Umbilical cord (tissue), 2 donors: ENCODE measurements around the gene BIRC2. TPM values are rescaled to one million over a fixed set of nuclear protein-coding genes. Genes with fewer than 3 reads are reported as not detected.

Experiments used
- DNase-seq: peaks from one replicate; pipeline ENCODE4 v3.0.0-alpha.2; 2015; ENCODE audit warnings: low spot score
- total RNA-seq: library from RNA; depleted of rRNA; stranded (reverse); fragments of >200 nt; gene quantifications from one replicate; pipeline ENCODE4 v1.2.3, GENCODE V29; 2014; ENCODE audit warnings: low replicate concordance; ENCODE audit not compliant: insufficient read depth

Gene BIRC2
- total RNA-seq, 1 donor from 2014 or later, result 80.4 TPM

- no peak for DNase-seq
Observed at GRCh38 chr11:102399189-102399588, 52.2 kb downstream of the BIRC2 start.

DNA sequence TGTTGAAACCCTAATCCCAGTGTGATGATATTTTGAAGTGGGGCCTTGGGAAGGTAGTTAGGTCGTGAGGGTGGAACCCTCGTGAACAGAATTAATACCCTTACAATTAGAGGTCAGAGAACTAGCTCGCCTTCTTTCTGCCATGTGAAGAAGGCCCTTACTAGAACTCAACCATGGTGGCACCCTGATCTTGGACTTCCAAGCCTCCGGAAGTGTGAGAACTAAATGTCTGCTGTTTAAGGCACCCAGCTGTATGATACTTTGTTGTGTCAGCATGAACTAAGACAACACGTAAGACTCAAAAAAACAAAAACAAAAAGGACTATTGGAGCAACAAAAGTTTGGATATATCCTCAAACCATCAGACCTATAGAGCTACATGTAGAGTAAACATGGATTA lies 53.6 kb downstream of the BIRC2 start:
- no peak for DNase-seq

DNA sequence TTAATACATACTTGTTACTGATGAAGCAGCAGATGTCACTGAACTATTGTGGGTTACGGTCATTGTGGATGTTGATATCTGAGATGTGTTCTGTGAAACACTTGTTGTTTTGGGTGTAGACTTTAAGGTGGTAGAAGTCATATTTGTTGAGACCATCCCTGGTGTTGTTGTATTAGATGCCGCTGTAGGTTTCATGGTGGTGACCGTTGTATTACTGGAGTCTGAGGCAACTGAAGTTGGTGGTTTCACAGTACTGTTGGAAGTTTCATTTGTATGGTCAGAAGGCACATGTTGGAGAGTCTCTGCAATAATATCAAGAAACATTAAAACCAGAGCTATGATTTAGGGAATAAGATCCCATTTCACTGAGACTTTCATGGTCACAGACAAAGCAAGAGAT lies 54.9 kb downstream of the BIRC2 start:
- no peak for DNase-seq

DNA sequence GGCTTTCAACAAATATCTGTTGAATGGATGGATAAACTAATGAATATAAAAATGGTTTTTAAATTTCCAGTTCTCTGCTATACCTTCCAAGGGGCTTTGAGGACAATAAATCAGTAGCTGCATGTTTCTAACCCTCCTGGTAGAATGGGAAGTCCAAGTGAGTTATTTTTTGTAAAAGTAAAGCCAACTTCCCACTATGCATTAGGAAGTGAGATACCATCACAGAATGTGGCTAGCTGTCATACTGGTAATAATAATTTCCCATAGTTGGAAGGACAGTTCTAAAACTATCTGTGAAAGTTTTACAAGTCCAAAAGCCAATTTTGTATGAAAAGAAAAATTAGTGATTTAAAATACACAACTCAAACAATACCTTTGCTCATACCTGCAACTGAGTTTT lies 55.5 kb downstream of the BIRC2 start:
- no peak for DNase-seq

GRCh38 chr11:102405501-102405900 lies 58.5 kb downstream of the BIRC2 start:
- DNase-seq, result no peak

- no peak for DNase-seq
Observed at GRCh38 chr11:102406099-102406498, 59.1 kb downstream of the BIRC2 start.

GRCh38 chr11:102407901-102408300 lies 60.9 kb downstream of the BIRC2 start:
- DNase-seq, result no peak

- no peak for DNase-seq
Observed at GRCh38 chr11:102408339-102408738, 61.3 kb downstream of the BIRC2 start.

DNA sequence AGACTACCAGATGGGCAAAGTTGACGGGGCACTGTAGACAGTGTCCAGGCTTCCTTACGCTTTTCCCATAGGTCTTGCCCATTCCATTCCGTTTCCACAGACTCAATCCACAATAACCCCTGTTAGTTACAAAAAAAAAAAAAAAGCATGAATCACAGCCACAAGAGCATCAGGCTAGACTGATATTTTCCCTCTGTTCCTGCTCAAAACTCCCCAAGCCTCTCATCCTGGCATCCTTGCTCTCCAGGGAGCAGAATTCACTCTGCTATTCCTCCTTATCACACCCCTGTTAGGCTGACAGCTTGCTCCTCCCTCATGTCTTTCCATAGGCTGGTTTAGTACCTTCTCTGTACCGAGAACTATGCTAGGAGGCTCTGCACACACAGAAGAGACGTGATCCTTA lies 63.4 kb downstream of the BIRC2 start:
- peak; percentile 94 for DNase-seq

- DNase-seq, result no peak
Observed at GRCh38 chr11:102411142-102411541, 64.1 kb downstream of the BIRC2 start.

GRCh38 chr11:102413497-102413896 lies 66.5 kb downstream of the BIRC2 start:
- no peak for DNase-seq

DNA sequence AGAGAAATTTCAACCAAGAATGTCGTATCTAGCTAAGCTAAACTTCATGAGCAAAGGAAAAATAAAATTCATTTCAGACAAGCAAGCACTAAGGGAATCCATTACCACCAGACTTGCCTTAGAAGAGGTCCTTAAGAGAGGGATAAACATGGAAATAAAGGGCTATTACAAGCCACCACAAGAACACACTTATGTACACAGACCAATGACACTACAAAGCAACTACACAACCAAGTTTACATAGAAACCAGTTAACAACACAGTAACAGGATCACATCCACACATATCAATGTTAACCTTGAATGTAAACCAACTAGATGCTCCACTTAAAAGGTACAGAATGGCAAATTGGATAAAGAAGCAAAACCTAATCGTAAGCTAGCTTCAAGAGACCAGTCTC lies 67.5 kb downstream of the BIRC2 start:
- no peak for DNase-seq

DNA sequence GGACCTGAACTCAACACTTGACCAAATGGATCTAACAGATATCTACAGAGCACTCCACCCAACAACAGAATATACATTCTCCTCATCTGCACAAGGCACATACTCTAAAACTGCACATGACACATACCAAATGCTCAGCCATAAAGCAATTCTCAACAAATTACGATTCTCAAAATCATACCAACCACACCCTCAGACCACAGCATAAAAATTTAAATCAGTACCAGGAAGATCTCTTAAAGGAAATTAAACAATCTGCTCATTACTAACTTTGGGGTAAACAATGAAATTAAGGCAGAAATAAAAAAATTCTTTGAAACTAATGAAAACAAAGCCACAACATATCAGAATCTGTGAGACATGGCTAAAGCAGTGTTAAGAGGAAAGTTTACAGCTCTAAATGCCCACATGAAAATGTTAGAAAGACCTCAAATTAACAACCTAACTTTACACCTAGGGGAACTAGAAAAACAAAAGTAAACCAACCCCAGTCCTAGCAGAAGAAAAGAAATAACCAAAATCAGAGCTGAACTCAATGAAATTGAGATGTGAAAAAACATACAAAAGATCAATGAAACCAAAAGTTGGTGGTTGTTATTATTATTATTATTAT lies 68.4 kb downstream of the BIRC2 start:
- no peak for DNase-seq

DNA sequence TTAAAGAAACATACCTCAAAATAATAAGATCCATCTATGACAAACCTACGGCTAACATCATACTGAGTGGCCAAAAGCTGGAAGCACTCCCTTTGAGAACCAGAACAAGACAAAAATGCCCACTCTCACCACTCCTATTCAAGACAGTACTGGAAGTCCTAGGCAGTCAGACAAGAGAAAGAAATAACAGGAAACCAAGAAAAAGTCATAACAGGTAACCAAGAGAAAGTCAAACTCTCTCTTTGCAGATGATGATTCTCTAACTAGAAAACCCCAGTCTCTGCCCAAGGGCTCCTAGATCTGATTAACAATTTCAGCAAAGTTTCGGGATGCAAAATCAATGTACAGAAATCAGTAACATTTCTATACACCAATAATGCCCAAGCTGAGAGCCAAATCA lies 70.0 kb downstream of the BIRC2 start:
- no peak for DNase-seq

- no peak for DNase-seq
Observed at GRCh38 chr11:102419181-102419580, 72.2 kb downstream of the BIRC2 start.

DNA sequence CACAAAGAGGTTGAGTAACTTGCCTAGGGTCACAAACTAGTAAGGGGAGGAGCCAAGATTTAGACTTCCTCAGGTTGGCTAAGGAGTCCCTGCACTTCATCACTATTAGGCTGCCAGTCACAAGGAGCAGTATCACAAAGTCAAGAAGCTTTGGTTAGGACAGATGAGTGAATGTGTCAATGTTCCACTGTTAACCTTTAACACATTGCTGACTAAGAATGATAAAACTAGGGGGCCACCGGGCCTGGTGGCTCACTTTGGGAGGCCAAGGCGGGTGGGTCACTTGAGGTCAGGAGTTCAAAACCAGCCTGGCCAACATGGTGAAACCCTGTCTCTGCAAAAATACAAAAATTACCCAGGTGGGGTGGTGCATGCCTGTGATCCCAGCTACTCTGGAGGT lies 73.5 kb downstream of the BIRC2 start:
- no peak for DNase-seq

DNA sequence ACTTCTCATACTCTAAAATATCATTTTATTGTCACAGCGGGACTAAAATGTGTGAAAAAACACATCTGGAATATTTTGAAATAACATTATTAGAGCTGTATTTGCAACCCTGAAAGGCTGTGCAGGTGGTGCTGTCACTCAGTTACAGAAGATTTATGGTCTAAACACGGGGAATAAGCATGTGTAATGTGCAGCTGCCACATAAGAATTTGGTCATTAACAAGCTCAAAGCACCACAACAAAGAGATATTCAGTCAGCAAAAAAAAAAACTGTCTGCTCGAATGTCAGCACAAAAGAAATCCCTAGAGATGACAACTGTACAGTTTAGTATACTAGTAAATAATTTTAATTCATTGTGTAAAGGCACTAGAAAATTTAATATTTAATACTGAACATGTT lies 74.2 kb downstream of the BIRC2 start:
- DNase-seq, result no peak

DNA sequence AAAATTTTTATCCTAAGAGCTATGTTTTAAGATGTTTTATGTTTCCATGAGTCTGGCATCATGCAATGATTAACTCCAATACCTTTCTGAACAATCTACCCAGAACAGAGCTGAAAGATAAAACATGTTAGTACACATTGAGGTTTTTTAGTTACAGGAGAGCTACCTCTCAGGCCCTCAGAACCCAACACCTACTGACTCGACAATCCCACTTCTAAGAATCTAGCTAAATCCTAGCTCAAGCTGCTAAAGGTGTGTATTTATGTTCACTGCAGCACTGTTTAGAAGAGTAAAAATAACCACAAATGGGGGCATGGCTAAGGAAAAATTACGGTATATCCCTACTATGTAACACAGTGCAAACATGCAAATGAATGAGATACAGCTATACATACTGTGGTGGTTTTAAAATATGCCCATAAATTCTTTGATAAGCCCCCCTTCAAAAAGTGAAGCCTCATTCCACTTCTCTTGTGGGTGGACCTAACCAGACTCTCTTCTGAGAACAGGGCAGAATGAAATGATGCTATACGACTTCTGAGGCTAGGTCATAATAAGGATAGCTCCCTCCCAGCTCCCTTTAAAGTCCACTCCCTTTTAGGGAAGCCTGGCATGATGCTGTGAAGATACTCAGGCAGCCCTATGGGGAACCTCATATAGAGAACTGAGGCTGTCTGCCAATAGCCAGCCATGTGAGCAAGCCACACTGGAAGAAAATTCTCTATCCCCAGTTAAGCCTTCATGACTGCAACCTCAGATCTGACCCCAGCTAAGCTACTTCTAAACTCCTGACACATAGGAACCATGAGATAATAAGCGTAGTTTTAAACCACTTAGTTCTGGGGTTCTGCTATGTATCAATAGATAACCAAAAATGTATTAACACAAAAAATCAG lies 76.1 kb downstream of the BIRC2 start:
- peak; percentile 97 for DNase-seq

DNA sequence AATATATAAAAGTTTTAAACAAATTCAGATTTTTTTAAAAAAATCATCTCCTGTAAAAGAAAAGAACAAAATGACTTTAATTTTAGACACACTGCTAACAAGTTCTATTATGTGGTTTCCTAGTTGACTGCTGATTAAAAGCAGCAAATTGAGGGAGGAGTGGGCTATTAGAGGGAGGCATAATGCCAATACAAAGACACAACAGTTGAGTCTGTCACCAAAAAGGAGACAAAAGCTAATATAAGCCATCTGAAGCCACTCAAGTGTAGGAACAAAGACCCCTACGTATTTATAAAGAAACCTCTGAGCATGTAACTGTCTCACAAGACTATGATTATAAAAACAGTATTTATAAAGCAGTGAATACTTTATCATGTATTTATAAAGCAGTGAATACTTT lies 76.9 kb downstream of the BIRC2 start:
- DNase-seq, result no peak

- no peak for DNase-seq
Observed at GRCh38 chr11:102426000-102426399, 79.0 kb downstream of the BIRC2 start.

- DNase-seq, result no peak
Observed at GRCh38 chr11:102426570-102426969, 79.6 kb downstream of the BIRC2 start.

DNA sequence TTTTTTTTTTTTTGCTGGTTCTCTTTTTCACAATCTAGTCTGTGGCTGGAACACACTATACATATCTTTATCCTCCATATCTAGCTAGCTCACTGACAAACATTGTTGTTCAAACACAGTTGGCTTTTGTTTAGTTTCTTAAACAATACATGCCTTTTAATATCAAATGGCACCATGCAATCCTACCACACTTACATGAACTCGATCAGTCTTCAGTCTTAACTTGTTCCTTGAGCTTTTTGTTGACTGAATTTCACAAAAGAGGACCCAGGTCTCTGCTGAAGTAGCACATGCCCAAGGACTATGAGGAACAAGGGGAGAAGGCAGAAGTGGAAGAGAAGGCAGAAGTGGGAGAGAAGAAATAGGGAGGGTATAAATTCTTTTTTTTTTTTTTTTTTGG lies 80.1 kb downstream of the BIRC2 start:
- DNase-seq, result no peak
